ENCODE results near the gene FOSL2.

- TF ChIP-seq, protein P1, sequence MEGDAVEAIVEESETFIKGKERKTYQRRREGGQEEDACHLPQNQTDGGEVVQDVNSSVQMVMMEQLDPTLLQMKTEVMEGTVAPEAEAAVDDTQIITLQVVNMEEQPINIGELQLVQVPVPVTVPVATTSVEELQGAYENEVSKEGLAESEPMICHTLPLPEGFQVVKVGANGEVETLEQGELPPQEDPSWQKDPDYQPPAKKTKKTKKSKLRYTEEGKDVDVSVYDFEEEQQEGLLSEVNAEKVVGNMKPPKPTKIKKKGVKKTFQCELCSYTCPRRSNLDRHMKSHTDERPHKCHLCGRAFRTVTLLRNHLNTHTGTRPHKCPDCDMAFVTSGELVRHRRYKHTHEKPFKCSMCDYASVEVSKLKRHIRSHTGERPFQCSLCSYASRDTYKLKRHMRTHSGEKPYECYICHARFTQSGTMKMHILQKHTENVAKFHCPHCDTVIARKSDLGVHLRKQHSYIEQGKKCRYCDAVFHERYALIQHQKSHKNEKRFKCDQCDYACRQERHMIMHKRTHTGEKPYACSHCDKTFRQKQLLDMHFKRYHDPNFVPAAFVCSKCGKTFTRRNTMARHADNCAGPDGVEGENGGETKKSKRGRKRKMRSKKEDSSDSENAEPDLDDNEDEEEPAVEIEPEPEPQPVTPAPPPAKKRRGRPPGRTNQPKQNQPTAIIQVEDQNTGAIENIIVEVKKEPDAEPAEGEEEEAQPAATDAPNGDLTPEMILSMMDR (IDR thresholded peaks at IDR 0.05 in 2 of 3, conservative IDR thresholded peaks at IDR 0.05 in 1 of 3; ENCODE audit: control insufficient read depth in 2 of 3, extremely low read depth in 1 of 3, insufficient read depth in 1 of 3, low read depth in 3 of 3, low read length in 3 of 3) = no peak
- no peak for TF ChIP-seq DPF2 (IDR thresholded peaks at IDR 0.05)
Measured at GRCh38 chr2:28345619-28346018, 47.0 kb upstream of the FOSL2 start.

All from GM12878 (cell line).